GM20000 (cell line): ENCODE measurements around the gene RHBDD1.
A peak's percentile ranks its signal among the peaks of the same experiment; 100 is the strongest.

Experiments
- DNase-seq: peaks from one replicate; pipeline ENCODE4 v3.0.0; 2012; ENCODE audit warnings: low spot score
- TF ChIP-seq, protein P1 (sequence below): IDR thresholded peaks from 2 replicates; pipeline ENCODE4 v1.5.1; 2012; ENCODE audit warnings: mild to moderate bottlenecking, control low read depth; ENCODE audit errors: extremely low read depth, missing control alignments

Gene RHBDD1

DNA sequence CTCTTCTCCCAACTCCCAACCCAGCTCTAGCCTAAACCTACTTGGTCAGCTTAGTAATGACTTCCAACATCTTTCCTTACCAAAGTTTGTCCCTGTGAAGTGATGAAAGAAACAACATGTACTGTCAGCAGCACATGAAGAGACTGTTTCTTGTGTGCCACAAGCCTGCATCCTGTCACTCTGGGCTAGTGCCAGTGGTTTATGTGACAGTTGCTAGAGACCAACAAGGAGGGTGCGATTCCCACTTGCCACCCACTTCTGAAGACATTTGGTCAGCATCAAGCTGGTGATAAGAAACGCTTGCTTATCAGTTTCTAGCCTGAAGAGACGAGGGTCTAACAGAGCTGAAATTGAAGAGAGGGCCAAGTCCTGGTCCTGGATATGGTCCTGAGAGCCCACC is 195.5 kb downstream of the RHBDD1 start:
- TF ChIP-seq, protein P1, sequence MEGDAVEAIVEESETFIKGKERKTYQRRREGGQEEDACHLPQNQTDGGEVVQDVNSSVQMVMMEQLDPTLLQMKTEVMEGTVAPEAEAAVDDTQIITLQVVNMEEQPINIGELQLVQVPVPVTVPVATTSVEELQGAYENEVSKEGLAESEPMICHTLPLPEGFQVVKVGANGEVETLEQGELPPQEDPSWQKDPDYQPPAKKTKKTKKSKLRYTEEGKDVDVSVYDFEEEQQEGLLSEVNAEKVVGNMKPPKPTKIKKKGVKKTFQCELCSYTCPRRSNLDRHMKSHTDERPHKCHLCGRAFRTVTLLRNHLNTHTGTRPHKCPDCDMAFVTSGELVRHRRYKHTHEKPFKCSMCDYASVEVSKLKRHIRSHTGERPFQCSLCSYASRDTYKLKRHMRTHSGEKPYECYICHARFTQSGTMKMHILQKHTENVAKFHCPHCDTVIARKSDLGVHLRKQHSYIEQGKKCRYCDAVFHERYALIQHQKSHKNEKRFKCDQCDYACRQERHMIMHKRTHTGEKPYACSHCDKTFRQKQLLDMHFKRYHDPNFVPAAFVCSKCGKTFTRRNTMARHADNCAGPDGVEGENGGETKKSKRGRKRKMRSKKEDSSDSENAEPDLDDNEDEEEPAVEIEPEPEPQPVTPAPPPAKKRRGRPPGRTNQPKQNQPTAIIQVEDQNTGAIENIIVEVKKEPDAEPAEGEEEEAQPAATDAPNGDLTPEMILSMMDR: no peak
- DNase-seq: no peak

- TF ChIP-seq, protein P1: peak; percentile 67
- DNase-seq: peak; percentile 60
Observed at GRCh38 chr2:227033471-227034148, 197.8 kb downstream of the RHBDD1 start.

DNA sequence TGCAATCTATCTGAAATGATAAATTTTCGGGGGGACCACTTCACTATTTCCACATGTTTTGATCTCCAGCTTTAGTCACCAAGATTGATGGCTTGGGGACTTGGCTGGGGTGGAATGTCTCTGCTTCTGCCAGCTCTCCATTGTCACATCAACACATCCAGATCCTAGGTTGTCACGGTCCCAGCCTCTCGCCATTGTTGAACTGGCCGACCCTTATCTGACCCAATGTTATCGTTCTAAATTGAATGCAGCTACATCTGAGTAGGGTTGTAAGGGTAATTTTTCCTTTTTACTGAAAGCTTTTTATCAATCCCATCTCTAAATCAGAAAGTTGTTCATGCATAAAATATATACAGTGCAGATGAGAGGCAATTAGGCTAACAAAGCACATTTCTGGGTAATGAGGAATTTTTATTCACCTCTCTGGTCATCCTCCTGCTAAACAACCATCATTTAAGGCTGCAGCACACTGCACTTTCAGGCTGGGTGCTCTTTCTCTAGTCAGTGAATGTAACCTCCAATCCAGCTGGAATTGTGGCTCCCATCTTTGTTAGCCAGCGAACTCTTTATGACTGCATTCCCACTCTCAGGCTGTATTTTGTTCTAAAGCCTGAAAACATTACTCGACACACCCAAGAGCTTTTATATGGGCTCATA is 200.0 kb downstream of the RHBDD1 start:
- no peak for DNase-seq

GRCh38 chr2:227036527-227036926 is 200.7 kb downstream of the RHBDD1 start:
- TF ChIP-seq, protein P1: no peak

More for the DNA sequence above, 200.0 kb downstream of the RHBDD1 start:
- TF ChIP-seq, protein P1: no peak

DNA sequence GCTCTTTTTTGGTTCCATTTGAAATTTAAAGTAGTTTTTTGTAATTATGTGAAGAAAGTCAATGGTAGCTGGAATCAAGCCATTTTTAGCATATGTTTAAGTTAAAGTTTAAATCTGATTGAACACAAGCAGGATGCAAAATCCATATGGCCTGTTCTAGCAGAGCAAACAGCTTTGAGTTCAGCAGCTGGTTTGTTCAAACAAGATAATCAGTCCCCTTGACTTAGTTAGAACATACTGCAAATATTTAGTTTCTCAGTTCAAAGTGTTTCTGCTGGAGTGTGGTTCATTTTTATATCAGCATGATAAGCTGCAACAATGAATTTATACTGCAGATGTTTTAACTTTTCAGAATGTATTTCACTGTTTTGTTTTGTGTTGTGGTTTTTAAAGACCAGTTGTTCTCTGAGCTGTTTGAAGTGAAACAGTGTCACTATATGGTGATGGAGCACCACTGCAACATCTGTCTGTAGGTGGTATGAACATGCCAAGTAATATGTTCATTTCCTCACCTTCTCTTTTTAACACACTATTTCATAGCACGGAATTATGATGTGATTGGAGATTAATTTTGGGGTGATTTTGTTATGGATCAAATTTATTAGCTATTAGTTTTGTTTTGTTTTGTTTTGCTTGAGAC is 202.8 kb downstream of the RHBDD1 start:
- TF ChIP-seq, protein P1: no peak
- no peak for DNase-seq

More at GRCh38 chr2:227036527-227036926, 200.7 kb downstream of the RHBDD1 start:
- no peak for DNase-seq

- no peak for DNase-seq
- TF ChIP-seq, protein P1: no peak
Observed at GRCh38 chr2:227043981-227044380, 208.1 kb downstream of the RHBDD1 start.
